BLaER1 (cell line): ENCODE data around the gene CTDSP1.

ENCODE experiments used
- H3K27ac ChIP-seq: shearing (Covaris generic); formaldehyde crosslinking; 2 replicates; pipeline ENCODE4 v1.8.1; 2022
- H3K27me3 ChIP-seq: shearing (Covaris generic); formaldehyde crosslinking; 2 replicates; pipeline ENCODE4 v1.8.1; 2022
- H3K36me3 ChIP-seq: shearing (Covaris generic); formaldehyde crosslinking; 2 replicates; pipeline ENCODE4 v1.8.1; 2022
- H3K4me1 ChIP-seq: shearing (Covaris generic); formaldehyde crosslinking; 2 replicates; pipeline ENCODE4 v1.8.1; 2022
- H3K4me2 ChIP-seq: shearing (Covaris generic); formaldehyde crosslinking; 2 replicates; pipeline ENCODE4 v1.8.1; 2022
- H3K4me3 ChIP-seq: shearing (Covaris generic); formaldehyde crosslinking; 2 replicates; pipeline ENCODE4 v1.8.1; 2022
- H3K9ac ChIP-seq: shearing (Covaris generic); formaldehyde crosslinking; 2 replicates; pipeline ENCODE4 v1.8.1; 2022
- H3K9me3 ChIP-seq: shearing (Covaris generic); formaldehyde crosslinking; 2 replicates; pipeline ENCODE4 v1.8.1; 2022
- H4K20me1 ChIP-seq: shearing (Covaris generic); formaldehyde crosslinking; 2 replicates; pipeline ENCODE4 v1.8.1; 2022
- Cebpa-rat ChIP-seq: shearing (Covaris generic); IDR thresholded peaks from 2 replicates; pipeline ENCODE4 v1.8.1; 2022

Gene CTDSP1

GRCh38 chr2:218419630-218420216, 20.1 kb downstream of the CTDSP1 start:
- Histone ChIP-seq H3K4me2 (no peak overlapping the region), H3K27me3 (no peaks in the 10 kb centered on the region), H3K27ac (no peak overlapping the region), H4K20me1 (no peaks in the 10 kb centered on the region), H3K4me1 (no peaks in the 10 kb centered on the region), H3K9me3 (no peaks in the 10 kb centered on the region), H3K9ac (no peak overlapping the region), H3K4me3 (no peak overlapping the region), H3K36me3 (no peaks in the 10 kb centered on the region)
- TF ChIP-seq Cebpa-rat = no peak

GRCh38 chr2:218421027-218421426, 21.4 kb downstream of the CTDSP1 start:
- Histone ChIP-seq H3K4me2 (no peak overlapping the region), H3K27me3 (no peaks in the 10 kb centered on the region), H3K4me1 (no peaks in the 10 kb centered on the region), H3K36me3 (no peaks in the 10 kb centered on the region), H3K9ac (no peak overlapping the region), H3K4me3 (no peak overlapping the region), H3K27ac (no peak overlapping the region), H4K20me1 (no peaks in the 10 kb centered on the region), H3K9me3 (no peaks in the 10 kb centered on the region)
- no peak for TF ChIP-seq Cebpa-rat

GRCh38 chr2:218422403-218423086, 22.9 kb downstream of the CTDSP1 start:
- no peak for TF ChIP-seq Cebpa-rat
- H3K9ac ChIP-seq = no peak overlapping the region
- no peaks in the 10 kb centered on the region for H4K20me1 ChIP-seq
- H3K4me2 ChIP-seq = no peak overlapping the region
- no peaks in the 10 kb centered on the region for H3K9me3 ChIP-seq
- no peaks in the 10 kb centered on the region for H3K27me3 ChIP-seq
- no peaks in the 10 kb centered on the region for H3K4me1 ChIP-seq
- H3K27ac ChIP-seq = no peak overlapping the region
- H3K4me3 ChIP-seq = no peak overlapping the region
- H3K36me3 ChIP-seq = no peaks in the 10 kb centered on the region

- no peak overlapping the region for H3K27ac ChIP-seq
- no peaks in the 10 kb centered on the region for H4K20me1 ChIP-seq
- no peak overlapping the region for H3K4me3 ChIP-seq
- H3K9ac ChIP-seq = no peak overlapping the region
- H3K9me3 ChIP-seq = no peaks in the 10 kb centered on the region
- TF ChIP-seq Cebpa-rat = no peak
- no peaks in the 10 kb centered on the region for H3K27me3 ChIP-seq
- no peaks in the 10 kb centered on the region for H3K4me1 ChIP-seq
- H3K36me3 ChIP-seq = no peaks in the 10 kb centered on the region
- no peak overlapping the region for H3K4me2 ChIP-seq
These were observed 23.9 kb downstream of the CTDSP1 start for GRCh38 chr2:218423584-218423983.

GRCh38 chr2:218425531-218425930, 25.9 kb downstream of the CTDSP1 start:
- Histone ChIP-seq H3K27ac (no peak overlapping the region), H3K27me3 (no peaks in the 10 kb centered on the region), H3K4me3 (no peak overlapping the region), H3K9me3 (no peaks in the 10 kb centered on the region), H4K20me1 (no peaks in the 10 kb centered on the region), H3K4me2 (no peak overlapping the region), H3K9ac (no peak overlapping the region), H3K36me3 (no peaks in the 10 kb centered on the region), H3K4me1 (no peaks in the 10 kb centered on the region)
- TF ChIP-seq Cebpa-rat = no peak

GRCh38 chr2:218427741-218428140, 28.1 kb downstream of the CTDSP1 start:
- no peaks in the 10 kb centered on the region for H3K36me3 ChIP-seq
- no peak overlapping the region for H3K4me3 ChIP-seq
- H3K9me3 ChIP-seq = no peaks in the 10 kb centered on the region
- TF ChIP-seq Cebpa-rat = no peak
- H3K4me2 ChIP-seq = no peak overlapping the region
- H3K4me1 ChIP-seq = no peaks in the 10 kb centered on the region
- H4K20me1 ChIP-seq = no peaks in the 10 kb centered on the region
- no peak overlapping the region for H3K27ac ChIP-seq
- H3K9ac ChIP-seq = no peak overlapping the region
- H3K27me3 ChIP-seq = no peaks in the 10 kb centered on the region

GRCh38 chr2:218428846-218429558, 29.3 kb downstream of the CTDSP1 start:
- Histone ChIP-seq H3K4me3 (no peak overlapping the region), H3K4me2 (no peak overlapping the region), H3K27me3 (no peaks in the 10 kb centered on the region), H3K36me3 (no peaks in the 10 kb centered on the region), H3K4me1 (no peaks in the 10 kb centered on the region), H3K9me3 (no peaks in the 10 kb centered on the region), H3K27ac (no peak overlapping the region), H3K9ac (no peak overlapping the region), H4K20me1 (no peaks in the 10 kb centered on the region)
- TF ChIP-seq Cebpa-rat = no peak

GRCh38 chr2:218429911-218430692, 30.4 kb downstream of the CTDSP1 start:
- Histone ChIP-seq H3K9me3 (no peaks in the 10 kb centered on the region), H4K20me1 (no peaks in the 10 kb centered on the region), H3K27ac (no peak overlapping the region), H3K27me3 (no peaks in the 10 kb centered on the region), H3K4me3 (no peak overlapping the region), H3K4me1 (no peaks in the 10 kb centered on the region), H3K9ac (no peak overlapping the region), H3K36me3 (no peaks in the 10 kb centered on the region), H3K4me2 (no peak overlapping the region)
- no peak for TF ChIP-seq Cebpa-rat

GRCh38 chr2:218430721-218431120, 31.1 kb downstream of the CTDSP1 start:
- no peaks in the 10 kb centered on the region for H3K36me3 ChIP-seq
- no peak overlapping the region for H3K4me3 ChIP-seq
- TF ChIP-seq Cebpa-rat = no peak
- H3K9me3 ChIP-seq = no peaks in the 10 kb centered on the region
- no peaks in the 10 kb centered on the region for H3K4me1 ChIP-seq
- H3K27ac ChIP-seq = no peak overlapping the region
- no peaks in the 10 kb centered on the region for H3K27me3 ChIP-seq
- no peak overlapping the region for H3K9ac ChIP-seq
- no peak overlapping the region for H3K4me2 ChIP-seq
- no peaks in the 10 kb centered on the region for H4K20me1 ChIP-seq

GRCh38 chr2:218431878-218432277, 32.2 kb downstream of the CTDSP1 start:
- no peak for TF ChIP-seq Cebpa-rat
- H3K4me2 ChIP-seq = no peak overlapping the region
- H4K20me1 ChIP-seq = no peaks in the 10 kb centered on the region
- no peaks in the 10 kb centered on the region for H3K36me3 ChIP-seq
- no peaks in the 10 kb centered on the region for H3K27me3 ChIP-seq
- H3K4me3 ChIP-seq = no peak overlapping the region
- no peaks in the 10 kb centered on the region for H3K9me3 ChIP-seq
- H3K27ac ChIP-seq = no peak overlapping the region
- H3K9ac ChIP-seq = no peak overlapping the region
- H3K4me1 ChIP-seq = no peaks in the 10 kb centered on the region
